Fibroblast of the aortic adventitia (primary cell): ENCODE measurements around the gene SIK3. TPM values are rescaled to one million over a fixed set of nuclear protein-coding genes. Genes with fewer than 3 reads are reported as not detected.

Experiments
- DNase-seq: peaks from one replicate; pipeline ENCODE4 v3.0.0-alpha.2; 2010; ENCODE audit warnings: low read depth
- H3K4me3 ChIP-seq: 2 replicates; pipeline ENCODE4 v1.5.1; 2011; ENCODE audit warnings: low read depth, mild to moderate bottlenecking, control low read depth, low read length, moderate library complexity
- total RNA-seq: library from RNA; depleted of rRNA; stranded (reverse); fragments of >200 nt; gene quantifications from 2 replicates; pipeline ENCODE4 v1.2.3, GENCODE V29; 2012; ENCODE audit warnings: low replicate concordance
- TF ChIP-seq, protein P1 (sequence below): IDR thresholded peaks from 2 replicates; pipeline ENCODE4 v1.5.1; 2011; ENCODE audit warnings: mild to moderate bottlenecking, low read length, control low read depth, inconsistent platforms; ENCODE audit not compliant: insufficient read depth

The SIK3 gene
- total RNA-seq, 1 donor, result 18.4 TPM

DNA sequence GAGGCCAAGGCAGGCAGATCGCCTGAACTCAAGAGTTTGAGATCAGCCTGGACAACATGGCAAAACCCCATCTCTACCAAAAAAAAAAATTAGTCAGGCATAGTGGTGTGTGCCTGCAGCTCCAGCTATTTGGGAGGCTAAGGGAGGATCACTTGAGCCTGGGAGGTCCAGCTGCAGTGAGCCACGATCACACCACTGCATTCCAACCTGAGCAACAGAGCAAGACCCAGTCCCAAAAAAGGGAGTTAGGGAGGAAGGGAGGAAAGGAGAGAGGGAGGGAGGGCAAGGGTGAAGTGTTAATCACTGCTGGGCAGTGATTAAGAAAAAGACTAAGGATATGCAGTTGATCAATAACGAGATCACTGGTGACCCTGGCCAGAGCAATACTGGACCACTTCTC lies 204.8 kb downstream of the SIK3 start:
- no peak for DNase-seq
- no peak overlapping the region for H3K4me3 ChIP-seq
- TF ChIP-seq, protein P1, sequence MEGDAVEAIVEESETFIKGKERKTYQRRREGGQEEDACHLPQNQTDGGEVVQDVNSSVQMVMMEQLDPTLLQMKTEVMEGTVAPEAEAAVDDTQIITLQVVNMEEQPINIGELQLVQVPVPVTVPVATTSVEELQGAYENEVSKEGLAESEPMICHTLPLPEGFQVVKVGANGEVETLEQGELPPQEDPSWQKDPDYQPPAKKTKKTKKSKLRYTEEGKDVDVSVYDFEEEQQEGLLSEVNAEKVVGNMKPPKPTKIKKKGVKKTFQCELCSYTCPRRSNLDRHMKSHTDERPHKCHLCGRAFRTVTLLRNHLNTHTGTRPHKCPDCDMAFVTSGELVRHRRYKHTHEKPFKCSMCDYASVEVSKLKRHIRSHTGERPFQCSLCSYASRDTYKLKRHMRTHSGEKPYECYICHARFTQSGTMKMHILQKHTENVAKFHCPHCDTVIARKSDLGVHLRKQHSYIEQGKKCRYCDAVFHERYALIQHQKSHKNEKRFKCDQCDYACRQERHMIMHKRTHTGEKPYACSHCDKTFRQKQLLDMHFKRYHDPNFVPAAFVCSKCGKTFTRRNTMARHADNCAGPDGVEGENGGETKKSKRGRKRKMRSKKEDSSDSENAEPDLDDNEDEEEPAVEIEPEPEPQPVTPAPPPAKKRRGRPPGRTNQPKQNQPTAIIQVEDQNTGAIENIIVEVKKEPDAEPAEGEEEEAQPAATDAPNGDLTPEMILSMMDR, result no peak

DNA sequence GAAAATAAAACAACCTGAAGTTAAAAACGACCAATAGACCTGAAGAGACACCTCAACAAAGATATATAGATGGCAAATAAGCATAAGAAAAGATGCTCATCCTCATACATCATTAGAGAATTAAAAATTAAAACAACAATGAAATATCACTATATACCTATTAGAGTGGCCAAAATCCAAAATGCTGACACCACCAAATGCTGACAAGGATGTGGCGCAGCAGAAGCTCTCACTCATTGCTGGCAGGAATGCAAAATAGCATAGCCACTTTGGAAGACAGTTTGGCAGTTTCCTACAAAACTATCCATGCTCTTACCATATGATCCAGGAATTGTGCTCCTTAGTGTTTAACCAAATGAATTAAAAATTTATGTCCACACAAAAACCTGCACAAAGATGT lies 205.9 kb downstream of the SIK3 start:
- DNase-seq, result no peak
- TF ChIP-seq, protein P1, result no peak
- no peak overlapping the region for H3K4me3 ChIP-seq

- TF ChIP-seq, protein P1, result no peak
- H3K4me3 ChIP-seq, result no peak overlapping the region
- no peak for DNase-seq
Measured at GRCh38 chr11:116891746-116892145, 206.5 kb downstream of the SIK3 start.

DNA sequence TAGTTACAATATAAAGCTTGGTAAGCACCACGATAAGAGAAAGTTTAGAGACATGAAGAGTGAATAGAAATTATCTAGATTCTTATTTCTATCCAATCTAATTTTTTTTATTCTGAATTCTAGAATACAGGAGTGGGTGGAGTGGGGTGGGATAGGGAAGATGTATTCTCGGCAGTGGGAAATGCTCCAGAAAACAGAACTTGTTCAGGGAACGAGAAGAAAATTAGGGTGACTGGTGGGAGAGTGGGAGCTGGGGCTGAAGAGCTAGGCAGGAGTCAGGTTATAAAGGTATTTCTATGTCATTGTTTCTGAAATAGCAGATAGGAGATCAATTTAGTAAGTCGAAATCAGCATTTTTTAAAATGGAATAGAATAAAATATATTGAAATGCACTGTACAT lies 207.6 kb downstream of the SIK3 start:
- no peak overlapping the region for H3K4me3 ChIP-seq
- no peak for DNase-seq
- TF ChIP-seq, protein P1, result no peak

DNA sequence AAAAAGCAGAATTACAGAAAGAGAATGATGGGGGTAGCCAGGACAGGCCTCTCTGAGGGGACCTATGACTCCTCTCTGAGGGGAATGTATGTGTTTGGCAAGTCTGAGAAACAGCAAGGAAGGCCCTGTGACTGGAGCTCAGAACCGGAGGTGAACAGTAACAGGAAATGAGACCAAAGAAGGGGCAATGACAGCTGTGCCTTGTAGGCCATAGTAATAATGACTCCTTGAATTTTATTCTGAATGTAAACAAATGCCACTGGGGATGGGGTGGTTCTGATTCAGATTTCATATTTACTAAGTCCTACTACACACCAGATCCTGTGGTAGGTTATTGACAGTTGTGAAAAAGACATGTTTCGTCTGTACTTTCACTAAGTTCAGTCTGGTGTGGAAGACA lies 208.0 kb downstream of the SIK3 start:
- DNase-seq, result no peak
- no peak overlapping the region for H3K4me3 ChIP-seq
- TF ChIP-seq, protein P1, result no peak

- no peak overlapping the region for H3K4me3 ChIP-seq
- TF ChIP-seq, protein P1, result no peak
- DNase-seq, result no peak
Measured at GRCh38 chr11:116888884-116889549, 209.2 kb downstream of the SIK3 start.

DNA sequence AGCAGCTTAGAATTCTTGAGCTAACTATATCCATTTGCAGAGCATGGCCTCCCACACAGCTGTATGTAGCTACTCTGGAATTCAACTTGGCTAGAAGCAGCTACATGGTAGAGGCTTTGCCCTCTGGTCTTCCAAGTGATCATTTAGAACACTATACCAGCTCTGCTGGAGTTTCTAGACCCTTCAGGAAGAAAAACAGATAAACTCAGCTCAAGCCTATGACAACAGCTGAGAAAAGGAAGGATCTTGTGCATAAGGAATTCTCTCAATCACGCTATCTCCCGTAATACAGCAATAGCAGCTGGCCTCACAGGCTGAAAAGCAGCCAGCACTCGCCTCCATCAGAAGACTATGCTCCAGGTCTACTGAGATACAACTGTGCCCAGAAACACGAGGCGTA lies 210.2 kb downstream of the SIK3 start:
- DNase-seq, result peak; percentile 65
- TF ChIP-seq, protein P1, result no peak

More for the DNA sequence above, 210.2 kb downstream of the SIK3 start:
- no peak overlapping the region for H3K4me3 ChIP-seq
